HepG2 (cell line): ENCODE measurements around the gene NAA25. TPM values are rescaled to one million over a fixed set of nuclear protein-coding genes. Genes with fewer than 3 reads are reported as not detected.
A peak's percentile ranks its signal among the peaks of the same experiment; 100 is the strongest.

Experiments used
- ELF1 ChIP-seq: sonication (generic); formaldehyde crosslinking; IDR thresholded peaks from 2 replicates; pipeline ENCODE4 v1.4.0; 2020; ENCODE audit warnings: missing genetic modification reagents
- FOXK1 ChIP-seq: sonication (generic); formaldehyde crosslinking; IDR thresholded peaks from 2 replicates; pipeline ENCODE4 v1.4.0; 2020; ENCODE audit warnings: low read depth, missing genetic modification reagents, borderline replicate concordance
- KAT7 ChIP-seq: IDR thresholded peaks from 2 replicates; pipeline ENCODE4 v1.6.1; 2018; ENCODE audit warnings: borderline replicate concordance, missing compliant biosample characterization
- KMT2B ChIP-seq: IDR thresholded peaks from 2 replicates; pipeline ENCODE4 v1.6.1; 2016; ENCODE audit warnings: missing genetic modification reagents, missing compliant biosample characterization
- MAFF ChIP-seq: IDR thresholded peaks from 2 replicates; pipeline ENCODE4 v1.6.1; 2011; ENCODE audit warnings: low read depth, low read length, improper control_type of control experiment
- MXD4 ChIP-seq: IDR thresholded peaks from 2 replicates; pipeline ENCODE4 v1.6.1; 2016; ENCODE audit warnings: mild to moderate bottlenecking, missing biosample characterization, missing genetic modification reagents
- MXI1 ChIP-seq: IDR thresholded peaks from 3 replicates; pipeline ENCODE4 v1.6.1; 2012; ENCODE audit warnings: low read depth, low read length, inconsistent platforms, borderline replicate concordance
- POLR2A ChIP-seq, 2 experiments: IDR thresholded peaks; 2 replicates each; pipeline ENCODE4 v1.6.1; 2011; ENCODE audit warnings: low read depth in 2 of 2, low read length in 2 of 2, mild to moderate bottlenecking in 1 of 2, moderate library complexity in 1 of 2; ENCODE audit not compliant: insufficient read depth in 1 of 2
- POLR2G ChIP-seq: fragments of 200-400 bp; formaldehyde crosslinking; IDR thresholded peaks from 2 replicates; pipeline ENCODE4 v1.6.1; 2018; ENCODE audit warnings: mild to moderate bottlenecking, low read depth, low read length, moderate library complexity
- RFXANK ChIP-seq: IDR thresholded peaks from 2 replicates; pipeline ENCODE4 v1.6.1; 2016
- SP2 ChIP-seq: sonication (generic); formaldehyde crosslinking; IDR thresholded peaks from 2 replicates; pipeline ENCODE4 v1.5.1; 2020; ENCODE audit warnings: mild to moderate bottlenecking, missing genetic modification reagents
- SP4 ChIP-seq: sonication (generic); formaldehyde crosslinking; IDR thresholded peaks from 2 replicates; pipeline ENCODE4 v1.8.1; 2023; ENCODE audit warnings: mild to moderate bottlenecking, missing genetic modification reagents
- THAP9 ChIP-seq: sonication (generic); formaldehyde crosslinking; IDR thresholded peaks from 2 replicates; pipeline ENCODE4; 2020; ENCODE audit warnings: missing genetic modification reagents, mild to moderate bottlenecking, borderline replicate concordance
- ZBTB2 ChIP-seq: sonication (generic); formaldehyde crosslinking; IDR thresholded peaks from 2 replicates; pipeline ENCODE4 v1.8.0; 2022; ENCODE audit warnings: low read depth, missing genetic modification reagents
- ZBTB3 ChIP-seq: sonication (generic); formaldehyde crosslinking; IDR thresholded peaks from 2 replicates; pipeline ENCODE4 v1.4.0; 2020; ENCODE audit warnings: low read depth, mild to moderate bottlenecking, moderate library complexity, missing genetic modification reagents, borderline replicate concordance
- ZNF142 ChIP-seq: sonication (generic); formaldehyde crosslinking; IDR thresholded peaks from 2 replicates; pipeline ENCODE4 v1.4.0; 2020; ENCODE audit warnings: missing genetic modification reagents
- ZNF253 ChIP-seq: sonication (generic); formaldehyde crosslinking; IDR thresholded peaks from 2 replicates; pipeline ENCODE4 v1.8.0; 2022; ENCODE audit warnings: mild to moderate bottlenecking, missing genetic modification reagents, borderline replicate concordance
- ZNF543 ChIP-seq: sonication (generic); formaldehyde crosslinking; IDR thresholded peaks from 2 replicates; pipeline ENCODE4 v1.4.0; 2020; ENCODE audit warnings: mild to moderate bottlenecking, missing genetic modification reagents
- ZNF550 ChIP-seq: sonication (generic); formaldehyde crosslinking; IDR thresholded peaks from 2 replicates; pipeline ENCODE4 v1.4.0; 2020; ENCODE audit warnings: mild to moderate bottlenecking, missing genetic modification reagents, borderline replicate concordance
- ZNF670 ChIP-seq: sonication (generic); formaldehyde crosslinking; IDR thresholded peaks from 2 replicates; pipeline ENCODE4 v1.8.0; 2022; ENCODE audit warnings: mild to moderate bottlenecking, missing genetic modification reagents, borderline replicate concordance
- polyA plus RNA-seq, 8 experiments: library from polyadenylated mRNA; depleted of rRNA in 3 of 8; stranded (reverse) in 7 of 8; unstranded in 1 of 8; fragments of >200 nt; fragmentation: Illumina TruSeq in 4 of 8; extraction: Trizol in 4 of 8; gene quantifications; 2 replicates each; pipeline versions ENCODE4 v1.2.1 to v1.2.3, GENCODE V29; 2011 to 2016; ENCODE audit warnings: low read depth in 4 of 8, missing spikeins in 1 of 8, mixed read lengths in 1 of 8; ENCODE audit not compliant: insufficient read depth in 1 of 8
- total RNA-seq, 5 experiments: library from RNA; depleted of rRNA; stranded (reverse); fragments of >200 nt; fragmentation: Illumina TruSeq; extraction: Trizol; gene quantifications; 2 replicates each; pipeline ENCODE4 v1.2.3, GENCODE V29; 2016; ENCODE audit warnings: low read depth in 1 of 5

NAA25 gene
- total and polyA plus RNA-seq, 2 of the 13 experiments (the other 11 are each of a cell fraction or from before 2014, with no cell fraction given) = 11.4 to 32.0 TPM

GRCh38 chr12:112125250-112125999, 16.8 kb upstream of the NAA25 start, which contains the start of gene TRAFD1 (continued):
- TF ChIP-seq ELF1 (CRISPR knock-in tag) (peak; percentile 95), SP4 (CRISPR knock-in tag) (peak; percentile 90), MXD4 (0 out of 2 replicates have a peak, but pooled peaks have one; percentile 47), ZNF670 (CRISPR knock-in tag) (no peak; the same call in 1 of the 2 replicates), ZNF543 (CRISPR knock-in tag) (0 out of 2 replicates have a peak, but pooled peaks have one; percentile 75), POLR2G (peak; percentile 90), ZNF550 (CRISPR knock-in tag) (no peak), ZBTB3 (CRISPR knock-in tag) (no peak), RFXANK (CRISPR knock-in tag) (no peak), ZBTB2 (CRISPR knock-in tag) (no peak), ZNF253 (CRISPR knock-in tag) (no peak), FOXK1 (CRISPR knock-in tag) (no peak), POLR2A (IDR thresholded peaks at IDR 0.05; ENCODE audit: insufficient read depth in 1 of 2, low read depth in 2 of 2, low read length in 2 of 2) (peak; percentile 92 to 99), KAT7 (CRISPR knock-in tag) (peak; percentile 63; the same call in 1 of the 2 replicates), SP2 (peak; percentile 98), KMT2B (CRISPR knock-in tag) (peak; percentile 53; the same call in 1 of the 2 replicates), MXI1 (peak; percentile 82; the same call in 2 of the 3 replicates), THAP9 (CRISPR knock-in tag) (peak; percentile 77; the same call in 1 of the 2 replicates), ZNF142 (0 out of 2 replicates have a peak, but pooled peaks have one; percentile 36), MAFF (peak; percentile 89)
